Mesendoderm (in vitro differentiated cells): ENCODE data around the gene ITGA6.
"Not testable (repeated sequence)": the region's sequence is repeated elsewhere in the genome, so short reads cannot be mapped to it uniquely, and the experiment has no call there.

Experiments used
- DNase-seq: peaks from one replicate; pipeline ENCODE4 v3.0.0; 2013
- H2AK5ac ChIP-seq: 2 replicates; pipeline ENCODE4 v1.6.1; 2013; ENCODE audit warnings: low read length, inconsistent platforms
- H2BK120ac ChIP-seq: 2 replicates; pipeline ENCODE4 v1.6.1; 2013; ENCODE audit warnings: low read depth, mild to moderate bottlenecking, low read length, moderate library complexity, mixed read lengths
- H2BK15ac ChIP-seq: replicated peaks from 2 replicates; pipeline ENCODE4 v1.6.1; 2013; ENCODE audit warnings: low read depth, mild to moderate bottlenecking, moderate library complexity
- H2BK5ac ChIP-seq: 2 replicates; pipeline ENCODE4 v1.6.1; 2013; ENCODE audit warnings: low read length, inconsistent platforms
- H3K18ac ChIP-seq: 2 replicates; pipeline ENCODE4 v1.6.1; 2013; ENCODE audit warnings: mild to moderate bottlenecking, low read length, mixed read lengths
- H3K23ac ChIP-seq: one replicate; pipeline ENCODE4 v1.6.1; 2013; ENCODE audit warnings: low read length
- H3K27ac ChIP-seq: 2 replicates; pipeline ENCODE4 v1.5.1; 2013; ENCODE audit warnings: low read depth, mild to moderate bottlenecking, inconsistent platforms, low read length, moderate library complexity
- H3K27me3 ChIP-seq: 2 replicates; pipeline ENCODE4 v1.6.1; 2013; ENCODE audit warnings: low read length, control low read depth, mild to moderate bottlenecking, inconsistent platforms; ENCODE audit not compliant: insufficient read depth, poor library complexity
- H3K36me3 ChIP-seq: 2 replicates; pipeline ENCODE4 v1.6.1; 2013; ENCODE audit warnings: low read length, inconsistent platforms; ENCODE audit not compliant: control insufficient read depth, insufficient read depth
- H3K4ac ChIP-seq: one replicate; pipeline ENCODE4 v1.6.1; 2013; ENCODE audit warnings: low read depth, mild to moderate bottlenecking, low read length, moderate library complexity
- H3K4me1 ChIP-seq: 2 replicates; pipeline ENCODE4 v1.6.1; 2013; ENCODE audit warnings: low read depth, low read length, inconsistent platforms; ENCODE audit not compliant: control insufficient read depth
- H3K4me2 ChIP-seq: 2 replicates; pipeline ENCODE4 v1.6.1; 2013; ENCODE audit warnings: low read length
- H3K4me3 ChIP-seq: 2 replicates; pipeline ENCODE4 v1.5.1; 2013; ENCODE audit warnings: mild to moderate bottlenecking, low read length
- H3K56ac ChIP-seq: one replicate; pipeline ENCODE4 v1.6.1; 2013; ENCODE audit warnings: low read length
- H3K79me1 ChIP-seq: 2 replicates; pipeline ENCODE4 v1.6.1; 2013; ENCODE audit warnings: low read length, inconsistent platforms
- H3K79me2 ChIP-seq: 2 replicates; pipeline ENCODE4 v1.6.1; 2013; ENCODE audit warnings: mild to moderate bottlenecking, low read length; ENCODE audit not compliant: control insufficient read depth, insufficient read depth
- H3K9ac ChIP-seq: 2 replicates; pipeline ENCODE4 v1.6.1; 2013; ENCODE audit warnings: low read length, inconsistent platforms
- H4K5ac ChIP-seq: one replicate; pipeline ENCODE4 v1.6.1; 2013; ENCODE audit warnings: low read length
- H4K8ac ChIP-seq: one replicate; pipeline ENCODE4 v1.6.1; 2013; ENCODE audit warnings: low read depth, mild to moderate bottlenecking, control low read depth, low read length, moderate library complexity
- WGBS: extraction: QIAGEN DNeasy Blood & Tissue Kit; methylation state at CpG from one replicate; pipeline ENCODE4 v1.1.7; 2013; ENCODE audit warnings: low lambda C conversion rate, missing lambda C conversion rate; ENCODE audit not compliant: insufficient coverage; ENCODE audit errors: extremely low coverage; 5-methylcytosine and 5-hydroxymethylcytosine counted together

Gene ITGA6

GRCh38 chr2:172545408-172546075 is 118.2 kb downstream of the ITGA6 start:
- H3K4me1 ChIP-seq, result no peaks in the 10 kb centered on the region
- H2BK5ac ChIP-seq, result no peak overlapping the region
- no peak overlapping the region for H3K9ac ChIP-seq
- peak; percentile 21 for DNase-seq
- H3K4me3 ChIP-seq, result no peak overlapping the region
- H3K4ac ChIP-seq, result no peak overlapping the region
- no CpG with 5 or more reads among the region's 2 CpGs for WGBS
- no peak overlapping the region for H3K18ac ChIP-seq
- no peak overlapping the region for H2AK5ac ChIP-seq
- H3K4me2 ChIP-seq, result no peak overlapping the region
- H2BK15ac ChIP-seq, result no peak overlapping the region
- H3K23ac ChIP-seq, result no peak overlapping the region
- no peaks in the 10 kb centered on the region for H3K27me3 ChIP-seq
- no peaks in the 10 kb centered on the region for H3K79me2 ChIP-seq
- no peak overlapping the region for H2BK120ac ChIP-seq
- no peaks in the 10 kb centered on the region for H3K36me3 ChIP-seq
- H4K8ac ChIP-seq, result no peak overlapping the region
- no peaks in the 10 kb centered on the region for H3K79me1 ChIP-seq
- no peak overlapping the region for H3K56ac ChIP-seq
- no peak overlapping the region for H4K5ac ChIP-seq
- no peak overlapping the region for H3K27ac ChIP-seq

DNA sequence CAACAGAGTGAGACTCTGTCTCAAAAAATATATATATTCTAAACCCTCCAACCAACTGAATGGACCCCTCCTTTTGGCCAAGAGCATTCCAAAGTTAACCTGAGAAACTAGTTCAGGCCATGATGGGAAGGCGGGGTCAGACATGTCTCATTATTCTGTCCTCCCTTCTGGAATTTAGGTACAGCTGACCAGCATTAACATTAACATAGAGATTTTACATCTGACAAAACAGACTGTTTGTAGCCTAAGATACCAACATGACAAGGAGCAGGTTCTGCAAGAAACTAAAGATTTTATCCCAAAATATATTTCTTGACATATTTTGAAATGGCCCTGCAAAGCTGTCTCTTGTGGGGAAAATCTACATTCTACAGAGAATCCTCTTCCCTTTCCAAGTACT is 121.7 kb downstream of the ITGA6 start:
- Histone ChIP-seq H3K4me1 (peaks cover 3% of the 10 kb centered on the region), H3K27ac (peak overlapping the region; percentile 84), H4K5ac (no peak overlapping the region), H2BK15ac (no peak overlapping the region), H2BK120ac (peak overlapping the region; percentile 94), H3K23ac (no peak overlapping the region), H2BK5ac (no peak overlapping the region), H3K4me3 (no peak overlapping the region), H3K4me2 (no peak overlapping the region), H3K79me1 (no peaks in the 10 kb centered on the region), H3K36me3 (no peaks in the 10 kb centered on the region), H3K18ac (no peak overlapping the region), H3K9ac (no peak overlapping the region), H3K79me2 (no peaks in the 10 kb centered on the region), H3K56ac (no peak overlapping the region), H3K27me3 (no peaks in the 10 kb centered on the region), H2AK5ac (no peak overlapping the region), H4K8ac (peak overlapping the region; percentile 13), H3K4ac (no peak overlapping the region)
- DNase-seq, result no peak
- no CpG with 5 or more reads among the region's 1 CpG for WGBS

DNA sequence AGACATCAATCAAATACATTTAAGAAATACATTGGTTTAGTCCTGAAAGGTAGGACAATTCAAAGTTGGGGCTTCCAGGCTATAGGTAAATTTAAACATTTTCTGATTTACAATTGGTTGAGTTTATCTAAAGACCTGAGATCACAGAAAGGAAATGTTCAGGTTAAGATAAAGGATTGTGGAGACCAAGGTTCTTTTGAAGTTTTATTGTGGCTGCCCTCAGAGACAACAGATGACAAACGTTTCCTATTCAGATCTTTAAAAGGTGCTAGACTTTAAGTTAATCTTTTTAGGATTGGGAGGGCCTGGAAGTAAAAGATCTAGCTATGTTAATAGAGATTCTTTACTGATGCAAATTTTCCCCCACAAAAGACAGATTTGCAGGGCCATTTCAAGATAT is 122.4 kb downstream of the ITGA6 start:
- H3K4me2 ChIP-seq, H2AK5ac ChIP-seq, H3K56ac ChIP-seq, H3K23ac ChIP-seq, H3K9ac ChIP-seq, H2BK15ac ChIP-seq, H4K8ac ChIP-seq, H3K18ac ChIP-seq, H2BK5ac ChIP-seq, H3K27me3 ChIP-seq, H3K36me3 ChIP-seq, H4K5ac ChIP-seq, H2BK120ac ChIP-seq, H3K4me1 ChIP-seq, H3K4ac ChIP-seq, H3K79me1 ChIP-seq, H3K79me2 ChIP-seq, H3K4me3 ChIP-seq: not testable (repeated sequence)
- H3K27ac ChIP-seq, result peak overlapping the region; percentile 84
- no CpG with 5 or more reads among the region's 1 CpG for WGBS
- peak; percentile 54 for DNase-seq

GRCh38 chr2:172550419-172550818 is 123.0 kb downstream of the ITGA6 start:
- Histone ChIP-seq H3K79me1 (no peaks in the 10 kb centered on the region), H3K4me3 (no peak overlapping the region), H4K8ac (no peak overlapping the region), H3K4me2 (no peak overlapping the region), H3K27me3 (no peaks in the 10 kb centered on the region), H2AK5ac (no peak overlapping the region), H4K5ac (no peak overlapping the region), H3K9ac (no peak overlapping the region), H3K4ac (no peak overlapping the region), H3K79me2 (no peaks in the 10 kb centered on the region), H2BK5ac (no peak overlapping the region), H3K4me1 (peaks cover 6% of the 10 kb centered on the region), H3K27ac (peak overlapping the region; percentile 56), H3K18ac (peak overlapping the region; percentile 98), H2BK120ac (peak overlapping the region; percentile 94), H3K23ac (no peak overlapping the region), H3K56ac (peak overlapping the region; percentile 19), H2BK15ac (no peak overlapping the region), H3K36me3 (no peaks in the 10 kb centered on the region)
- DNase-seq, result peak; percentile 64

DNA sequence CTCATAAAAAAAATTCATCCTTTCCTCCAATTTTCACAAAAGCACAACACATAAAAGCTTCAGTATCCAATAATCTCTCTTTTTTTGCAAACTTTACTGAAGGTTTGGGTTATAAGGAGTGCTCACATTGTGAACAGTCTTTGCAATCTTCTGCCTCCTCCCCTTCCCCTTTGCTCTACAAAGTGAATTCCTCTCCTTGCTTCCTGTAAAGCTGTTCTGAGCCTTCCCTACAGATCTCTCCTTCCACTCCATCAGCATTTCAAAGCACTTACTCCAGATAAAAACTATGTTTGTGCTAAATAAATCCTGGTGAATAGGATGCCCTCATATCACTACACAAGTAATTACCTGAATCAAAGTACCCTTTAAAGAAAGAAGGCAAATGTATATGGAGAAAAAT is 123.9 kb downstream of the ITGA6 start:
- Histone ChIP-seq H3K18ac (no peak overlapping the region), H4K5ac (no peak overlapping the region), H3K27ac (peak overlapping the region; percentile 53), H3K4ac (no peak overlapping the region), H3K27me3 (no peaks in the 10 kb centered on the region), H3K36me3 (no peaks in the 10 kb centered on the region), H3K4me3 (no peak overlapping the region), H2BK120ac (no peak overlapping the region), H3K23ac (no peak overlapping the region), H3K79me1 (no peaks in the 10 kb centered on the region), H3K79me2 (no peaks in the 10 kb centered on the region), H3K56ac (no peak overlapping the region), H3K9ac (no peak overlapping the region), H3K4me2 (no peak overlapping the region), H3K4me1 (peaks cover 6% of the 10 kb centered on the region), H4K8ac (peak overlapping the region; percentile 13), H2BK15ac (no peak overlapping the region), H2AK5ac (no peak overlapping the region), H2BK5ac (no peak overlapping the region)
- DNase-seq, result peak; percentile 42
